WTC11 (cell line): Measurements from ENCODE around the gene NUDCD2. TPM values are rescaled to one million over a fixed set of nuclear protein-coding genes. Genes with fewer than 3 reads are reported as not detected.

Experiments used
- ATAC-seq: fragments of 200-7000 bp; cut with Tn5 transposase; 2 replicates; pipeline ENCODE4 v1.10.0; 2021; ENCODE audit warnings: mild to moderate bottlenecking, moderate library complexity
- CTCF ChIA-PET: fragments of 300-600 bp; sonication (Branson Sonifier 250); formaldehyde crosslinking; loops from one replicate; lab custom pipeline; 2021; ENCODE audit warnings: antibody characterized with exemption; lab: Charles Lee
- POLR2A ChIA-PET: fragments of 350-600 bp; sonication (Branson Sonifier 250); formaldehyde crosslinking; loops from one replicate; lab custom pipeline; 2021; ENCODE audit warnings: antibody characterized with exemption; lab: Charles Lee
- DNase-seq: peaks from one replicate; pipeline ENCODE4 v3.0.0; 2021; ENCODE audit warnings: low spot score
- H3K27ac Mint-ChIP-seq: 2 replicates; pipeline ENCODE4 v1.8.0; 2021; ENCODE audit warnings: mixed read lengths
- H3K27me3 Mint-ChIP-seq: 2 replicates; pipeline ENCODE4 v1.8.0; 2021; ENCODE audit warnings: low read depth, mild to moderate bottlenecking, moderate library complexity, mixed read lengths
- H3K36me3 Mint-ChIP-seq: 2 replicates; pipeline ENCODE4 v1.8.0; 2021; ENCODE audit warnings: mixed read lengths
- H3K4me1 Mint-ChIP-seq: 2 replicates; pipeline ENCODE4 v1.8.0; 2022; ENCODE audit warnings: mixed read lengths
- H3K4me3 Mint-ChIP-seq: 2 replicates; pipeline ENCODE4 v1.8.0; 2021; ENCODE audit warnings: mild to moderate bottlenecking, moderate library complexity, mixed read lengths
- H3K9me3 Mint-ChIP-seq: 2 replicates; pipeline ENCODE4 v1.8.0; 2021; ENCODE audit warnings: mixed read lengths
- ATF1 ChIP-seq: sonication (generic); formaldehyde crosslinking; IDR thresholded peaks from 2 replicates; pipeline ENCODE4 v1.8.1; 2023; ENCODE audit warnings: mild to moderate bottlenecking, moderate library complexity, missing genetic modification reagents
- CREB1 ChIP-seq: sonication (generic); formaldehyde crosslinking; IDR thresholded peaks from 2 replicates; pipeline ENCODE4 v1.8.0; 2023; ENCODE audit warnings: mild to moderate bottlenecking, missing genetic modification reagents
- E2F4 ChIP-seq: sonication (generic); formaldehyde crosslinking; IDR thresholded peaks from 2 replicates; pipeline ENCODE4 v1.8.1; 2022; ENCODE audit warnings: low read depth, mild to moderate bottlenecking, moderate library complexity, missing genetic modification reagents, borderline replicate concordance
- EMX1 ChIP-seq: fragments of 250-450 bp; sonication (Bioruptor Pico); IDR thresholded peaks from 2 replicates; pipeline ENCODE4 v1.8.0; 2021; ENCODE audit warnings: mild to moderate bottlenecking
- ETV6 ChIP-seq: sonication (generic); formaldehyde crosslinking; IDR thresholded peaks from 2 replicates; pipeline ENCODE4 v1.8.1; 2022; ENCODE audit warnings: mild to moderate bottlenecking, missing genetic modification reagents
- FOXK1 ChIP-seq: sonication (generic); formaldehyde crosslinking; IDR thresholded peaks from 2 replicates; pipeline ENCODE4 v1.8.0; 2022; ENCODE audit warnings: mild to moderate bottlenecking, moderate library complexity, missing genetic modification reagents
- FOXP4 ChIP-seq: sonication (generic); formaldehyde crosslinking; IDR thresholded peaks from 2 replicates; pipeline ENCODE4 v1.8.0; 2022; ENCODE audit warnings: mild to moderate bottlenecking, missing genetic modification reagents
- GRHL2 ChIP-seq: fragments of 250-450 bp; sonication (Bioruptor Pico); IDR thresholded peaks from 2 replicates; pipeline ENCODE4 v1.8.0; 2022; ENCODE audit warnings: mild to moderate bottlenecking, moderate library complexity; ENCODE audit not compliant: insufficient replicate concordance, severe bottlenecking
- MYBL2 ChIP-seq: sonication (generic); formaldehyde crosslinking; IDR thresholded peaks from 2 replicates; pipeline ENCODE4 v1.8.1; 2023; ENCODE audit warnings: mild to moderate bottlenecking, moderate library complexity, missing genetic modification reagents
- NFATC4 ChIP-seq: fragments of 250-450 bp; sonication (Bioruptor Pico); IDR thresholded peaks from 2 replicates; pipeline ENCODE4 v1.9.0; 2021; ENCODE audit warnings: mild to moderate bottlenecking
- NFYB ChIP-seq: sonication (generic); formaldehyde crosslinking; conservative IDR thresholded peaks from 2 replicates; pipeline ENCODE4 v1.8.0; 2022; ENCODE audit warnings: low read depth, missing genetic modification reagents
- NR1H2 ChIP-seq: sonication (generic); formaldehyde crosslinking; IDR thresholded peaks from 2 replicates; pipeline ENCODE4 v1.9.0; 2021; ENCODE audit warnings: mild to moderate bottlenecking, moderate library complexity, missing genetic modification reagents
- PRRX2 ChIP-seq: fragments of 250-450 bp; sonication (Bioruptor Pico); IDR thresholded peaks from 2 replicates; pipeline ENCODE4 v1.8.0; 2021; ENCODE audit warnings: mild to moderate bottlenecking
- RELA ChIP-seq: sonication (generic); formaldehyde crosslinking; IDR thresholded peaks from 2 replicates; pipeline ENCODE4 v1.8.1; 2022; ENCODE audit warnings: missing genetic modification reagents, mild to moderate bottlenecking, borderline replicate concordance
- SOX15 ChIP-seq: fragments of 250-450 bp; sonication (Bioruptor Pico); IDR thresholded peaks from 2 replicates; pipeline ENCODE4 v1.9.0; 2021; ENCODE audit warnings: mild to moderate bottlenecking
- TEAD1 ChIP-seq: sonication (generic); formaldehyde crosslinking; IDR thresholded peaks from 2 replicates; pipeline ENCODE4 v1.8.0; 2022; ENCODE audit warnings: mild to moderate bottlenecking, missing genetic modification reagents
- USF1 ChIP-seq: sonication (generic); formaldehyde crosslinking; IDR thresholded peaks from 2 replicates; pipeline ENCODE4 v1.8.0; 2022; ENCODE audit warnings: mild to moderate bottlenecking, missing genetic modification reagents
- ZNF121 ChIP-seq: sonication (generic); formaldehyde crosslinking; IDR thresholded peaks from 2 replicates; pipeline ENCODE4 v1.8.0; 2023; ENCODE audit warnings: missing genetic modification reagents
- ZNF232 ChIP-seq: sonication (generic); formaldehyde crosslinking; IDR thresholded peaks from 2 replicates; pipeline ENCODE4 v1.8.0; 2022; ENCODE audit warnings: mild to moderate bottlenecking, missing genetic modification reagents
- ZNF425 ChIP-seq: fragments of 250-450 bp; sonication (Bioruptor Pico); conservative IDR thresholded peaks from 2 replicates; pipeline ENCODE4 v1.9.0; 2021; ENCODE audit warnings: mild to moderate bottlenecking
- total RNA-seq: library from RNA; stranded (reverse); gene quantifications from 3 replicates; pipeline ENCODE4 v1.2.3, GENCODE V29; 2021
- TF ChIP-seq, protein P1 (sequence below): sonication (generic); formaldehyde crosslinking; IDR thresholded peaks from 2 replicates; pipeline ENCODE4 v1.8.1; 2022; ENCODE audit warnings: low read depth, missing genetic modification reagents, borderline replicate concordance
- TF ChIP-seq, protein P2 (sequence below): sonication (generic); formaldehyde crosslinking; IDR thresholded peaks from 2 replicates; pipeline ENCODE4 v1.8.0; 2023; ENCODE audit warnings: missing genetic modification reagents, mild to moderate bottlenecking, borderline replicate concordance
- TF ChIP-seq, protein P3 (sequence below): sonication (generic); formaldehyde crosslinking; IDR thresholded peaks from 2 replicates; pipeline ENCODE4 v1.8.1; 2023; ENCODE audit warnings: mild to moderate bottlenecking, missing genetic modification reagents, moderate library complexity

The NUDCD2 gene
- total RNA-seq, 1 experiment from 2014 or later: 73.4 TPM

- Mint-ChIP-seq H3K4me3 (peak overlapping the region; percentile 97), H3K36me3 (peaks cover 4% of the 10 kb centered on the region; the same call in 1 of the 2 replicates)
- TF ChIP-seq TEAD1 (CRISPR knock-in tag) (0 out of 2 replicates have a peak, but pooled peaks have one; percentile 55), NFATC4 (CRISPR knock-in tag) (no peak), EMX1 (no peak; the same call in 1 of the 2 replicates), ATF1 (CRISPR knock-in tag) (no peak), NR1H2 (CRISPR knock-in tag) (no peak), MYBL2 (CRISPR knock-in tag) (peak; percentile 73; the same call in 1 of the 2 replicates), ETV6 (CRISPR knock-in tag) (peak; percentile 60; the same call in 1 of the 2 replicates), E2F4 (CRISPR knock-in tag) (no peak), CREB1 (CRISPR knock-in tag) (no peak), ZNF121 (CRISPR knock-in tag) (no peak), FOXP4 (0 out of 2 replicates have a peak, but pooled peaks have one; percentile 34), SOX15 (CRISPR knock-in tag) (no peak), PRRX2 (CRISPR knock-in tag) (no peak), RELA (CRISPR knock-in tag) (no peak), USF1 (no peak), ZNF425 (CRISPR knock-in tag) (0 out of 2 replicates have a peak, but pooled peaks have one; percentile 9), GRHL2 (CRISPR knock-in tag) (no peak), FOXK1 (peak; percentile 50; the same call in 1 of the 2 replicates), NFYB (peak; percentile 57), ZNF232 (CRISPR knock-in tag) (no peak)
- TF ChIP-seq, protein P1, sequence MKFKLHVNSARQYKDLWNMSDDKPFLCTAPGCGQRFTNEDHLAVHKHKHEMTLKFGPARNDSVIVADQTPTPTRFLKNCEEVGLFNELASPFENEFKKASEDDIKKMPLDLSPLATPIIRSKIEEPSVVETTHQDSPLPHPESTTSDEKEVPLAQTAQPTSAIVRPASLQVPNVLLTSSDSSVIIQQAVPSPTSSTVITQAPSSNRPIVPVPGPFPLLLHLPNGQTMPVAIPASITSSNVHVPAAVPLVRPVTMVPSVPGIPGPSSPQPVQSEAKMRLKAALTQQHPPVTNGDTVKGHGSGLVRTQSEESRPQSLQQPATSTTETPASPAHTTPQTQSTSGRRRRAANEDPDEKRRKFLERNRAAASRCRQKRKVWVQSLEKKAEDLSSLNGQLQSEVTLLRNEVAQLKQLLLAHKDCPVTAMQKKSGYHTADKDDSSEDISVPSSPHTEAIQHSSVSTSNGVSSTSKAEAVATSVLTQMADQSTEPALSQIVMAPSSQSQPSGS: no peak
- TF ChIP-seq, protein P2, sequence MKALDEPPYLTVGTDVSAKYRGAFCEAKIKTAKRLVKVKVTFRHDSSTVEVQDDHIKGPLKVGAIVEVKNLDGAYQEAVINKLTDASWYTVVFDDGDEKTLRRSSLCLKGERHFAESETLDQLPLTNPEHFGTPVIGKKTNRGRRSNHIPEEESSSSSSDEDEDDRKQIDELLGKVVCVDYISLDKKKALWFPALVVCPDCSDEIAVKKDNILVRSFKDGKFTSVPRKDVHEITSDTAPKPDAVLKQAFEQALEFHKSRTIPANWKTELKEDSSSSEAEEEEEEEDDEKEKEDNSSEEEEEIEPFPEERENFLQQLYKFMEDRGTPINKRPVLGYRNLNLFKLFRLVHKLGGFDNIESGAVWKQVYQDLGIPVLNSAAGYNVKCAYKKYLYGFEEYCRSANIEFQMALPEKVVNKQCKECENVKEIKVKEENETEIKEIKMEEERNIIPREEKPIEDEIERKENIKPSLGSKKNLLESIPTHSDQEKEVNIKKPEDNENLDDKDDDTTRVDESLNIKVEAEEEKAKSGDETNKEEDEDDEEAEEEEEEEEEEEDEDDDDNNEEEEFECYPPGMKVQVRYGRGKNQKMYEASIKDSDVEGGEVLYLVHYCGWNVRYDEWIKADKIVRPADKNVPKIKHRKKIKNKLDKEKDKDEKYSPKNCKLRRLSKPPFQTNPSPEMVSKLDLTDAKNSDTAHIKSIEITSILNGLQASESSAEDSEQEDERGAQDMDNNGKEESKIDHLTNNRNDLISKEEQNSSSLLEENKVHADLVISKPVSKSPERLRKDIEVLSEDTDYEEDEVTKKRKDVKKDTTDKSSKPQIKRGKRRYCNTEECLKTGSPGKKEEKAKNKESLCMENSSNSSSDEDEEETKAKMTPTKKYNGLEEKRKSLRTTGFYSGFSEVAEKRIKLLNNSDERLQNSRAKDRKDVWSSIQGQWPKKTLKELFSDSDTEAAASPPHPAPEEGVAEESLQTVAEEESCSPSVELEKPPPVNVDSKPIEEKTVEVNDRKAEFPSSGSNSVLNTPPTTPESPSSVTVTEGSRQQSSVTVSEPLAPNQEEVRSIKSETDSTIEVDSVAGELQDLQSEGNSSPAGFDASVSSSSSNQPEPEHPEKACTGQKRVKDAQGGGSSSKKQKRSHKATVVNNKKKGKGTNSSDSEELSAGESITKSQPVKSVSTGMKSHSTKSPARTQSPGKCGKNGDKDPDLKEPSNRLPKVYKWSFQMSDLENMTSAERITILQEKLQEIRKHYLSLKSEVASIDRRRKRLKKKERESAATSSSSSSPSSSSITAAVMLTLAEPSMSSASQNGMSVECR: 0 out of 2 replicates have a peak, but pooled peaks have one; percentile 44
- TF ChIP-seq, protein P3, sequence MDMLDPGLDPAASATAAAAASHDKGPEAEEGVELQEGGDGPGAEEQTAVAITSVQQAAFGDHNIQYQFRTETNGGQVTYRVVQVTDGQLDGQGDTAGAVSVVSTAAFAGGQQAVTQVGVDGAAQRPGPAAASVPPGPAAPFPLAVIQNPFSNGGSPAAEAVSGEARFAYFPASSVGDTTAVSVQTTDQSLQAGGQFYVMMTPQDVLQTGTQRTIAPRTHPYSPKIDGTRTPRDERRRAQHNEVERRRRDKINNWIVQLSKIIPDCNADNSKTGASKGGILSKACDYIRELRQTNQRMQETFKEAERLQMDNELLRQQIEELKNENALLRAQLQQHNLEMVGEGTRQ: no peak
Measured at GRCh38 chr5:163503106-163504078, 43.5 kb upstream of the NUDCD2 start.

More at GRCh38 chr5:163503106-163504078, 43.5 kb upstream of the NUDCD2 start:
- no peaks in the 10 kb centered on the region for H3K9me3 Mint-ChIP-seq
- peak overlapping the region; percentile 98 for H3K27ac Mint-ChIP-seq
- peak; percentile 61 for ATAC-seq
- peak; percentile 69 for DNase-seq
- peaks cover 33% of the 10 kb centered on the region for H3K4me1 Mint-ChIP-seq
- CTCF ChIA-PET: interaction anchor here (0.6 to 2.1 kb wide), 4 partner anchors 14 to 65 kb away, joined by 3 to 18 read pairs (median 5); partner anchors contain the start of genes HMMR and NUDCD2
- no peaks in the 10 kb centered on the region for H3K27me3 Mint-ChIP-seq
- POLR2A ChIA-PET: interaction anchor here (0.6 to 4.7 kb wide), 5 partner anchors 15 to 65 kb away, joined by 3 to 77 read pairs (median 4); partner anchors contain the start of genes CCNG1, HMMR and NUDCD2
